Adrenal gland (tissue), 5 donors: ENCODE data around the gene ARHGAP31.

ENCODE experiments used
- POLR2A ChIP-seq, 2 donors: fragments of 450-650 bp; IDR thresholded peaks; one replicate each; pipeline ENCODE4 v1.6.1; 2017; ENCODE audit warnings: antibody characterized with exemption in 2 of 2, mild to moderate bottlenecking in 2 of 2, moderate library complexity in 1 of 2
- TF ChIP-seq, protein P1 (sequence below), 6 experiments: fragments of 450-650 bp in 4 of 6; fragments of 200-600 bp in 2 of 6; sonication (generic) in 1 of 6; IDR thresholded peaks; 1 replicate in 5 of 6; 2 replicates in 1 of 6; pipeline versions ENCODE4 v1.5.1 to v1.8.0; 2016 to 2021; ENCODE audit warnings: antibody characterized with exemption in 6 of 6, mild to moderate bottlenecking in 2 of 6, moderate library complexity in 1 of 6
- donor health status: DM: no; HTN: no; CAD: no.

- TF ChIP-seq, protein P1, sequence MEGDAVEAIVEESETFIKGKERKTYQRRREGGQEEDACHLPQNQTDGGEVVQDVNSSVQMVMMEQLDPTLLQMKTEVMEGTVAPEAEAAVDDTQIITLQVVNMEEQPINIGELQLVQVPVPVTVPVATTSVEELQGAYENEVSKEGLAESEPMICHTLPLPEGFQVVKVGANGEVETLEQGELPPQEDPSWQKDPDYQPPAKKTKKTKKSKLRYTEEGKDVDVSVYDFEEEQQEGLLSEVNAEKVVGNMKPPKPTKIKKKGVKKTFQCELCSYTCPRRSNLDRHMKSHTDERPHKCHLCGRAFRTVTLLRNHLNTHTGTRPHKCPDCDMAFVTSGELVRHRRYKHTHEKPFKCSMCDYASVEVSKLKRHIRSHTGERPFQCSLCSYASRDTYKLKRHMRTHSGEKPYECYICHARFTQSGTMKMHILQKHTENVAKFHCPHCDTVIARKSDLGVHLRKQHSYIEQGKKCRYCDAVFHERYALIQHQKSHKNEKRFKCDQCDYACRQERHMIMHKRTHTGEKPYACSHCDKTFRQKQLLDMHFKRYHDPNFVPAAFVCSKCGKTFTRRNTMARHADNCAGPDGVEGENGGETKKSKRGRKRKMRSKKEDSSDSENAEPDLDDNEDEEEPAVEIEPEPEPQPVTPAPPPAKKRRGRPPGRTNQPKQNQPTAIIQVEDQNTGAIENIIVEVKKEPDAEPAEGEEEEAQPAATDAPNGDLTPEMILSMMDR (IDR thresholded peaks at IDR 0.05): no peak
- peak in 1 of 2 donors; percentile 36 for TF ChIP-seq POLR2A (IDR thresholded peaks at IDR 0.05)
Measured at GRCh38 chr3:119293871-119294695, at the start of gene ARHGAP31.
